ENCODE measurements around the gene SVIL.

- TF ChIP-seq CTCF (conservative IDR thresholded peaks at IDR 0.05; ENCODE audit: low read length) (no peak), EZH2phosphoT487 (IDR thresholded peaks at IDR 0.05; ENCODE audit: borderline replicate concordance, low read depth, low read length) (no peak)
Observed at GRCh38 chr10:29588629-29589421, 45.9 kb downstream of the SVIL start.
